Measurements from ENCODE around the gene KCNK17.

Gene KCNK17

GRCh38 chr6:39314273-39314795, at the start of gene KCNK17:
TSS of gene KCNK17 (minus strand) at chr6:39314419. CDS start at chr6:39314320, 99 bp downstream.
- FAIRE-seq, result no peak

GRCh38 chr6:39363280-39363679, 49.1 kb upstream of the KCNK17 start:
- no peak for FAIRE-seq

GRCh38 chr6:39362487-39362865, 48.3 kb upstream of the KCNK17 start:
- FAIRE-seq, result no peak

- FAIRE-seq, result no peak
Observed at GRCh38 chr6:39361657-39362486, 47.7 kb upstream of the KCNK17 start.

- no peak for FAIRE-seq
Observed at GRCh38 chr6:39360378-39360777, 46.2 kb upstream of the KCNK17 start.

GRCh38 chr6:39357998-39358686, 43.9 kb upstream of the KCNK17 start:
- no peak for FAIRE-seq

GRCh38 chr6:39353698-39354315, 39.6 kb upstream of the KCNK17 start:
- FAIRE-seq, result no peak

- no peak for FAIRE-seq
Observed at GRCh38 chr6:39350723-39351505, 36.7 kb upstream of the KCNK17 start.

- FAIRE-seq, result no peak
Observed at GRCh38 chr6:39348740-39349139, 34.5 kb upstream of the KCNK17 start.

- no peak for FAIRE-seq
Observed at GRCh38 chr6:39347906-39348585, 33.8 kb upstream of the KCNK17 start.

- no peak for FAIRE-seq
Observed at GRCh38 chr6:39347206-39347605, 33.0 kb upstream of the KCNK17 start.

GRCh38 chr6:39344821-39345280, 30.6 kb upstream of the KCNK17 start:
- FAIRE-seq, result no peak

- no peak for FAIRE-seq
Observed at GRCh38 chr6:39343396-39343870, 29.2 kb upstream of the KCNK17 start.

GRCh38 chr6:39342692-39343395, 28.6 kb upstream of the KCNK17 start:
- FAIRE-seq, result no peak

- FAIRE-seq, result no peak
Observed at GRCh38 chr6:39341937-39342336, 27.7 kb upstream of the KCNK17 start.

GRCh38 chr6:39341352-39341751, 27.1 kb upstream of the KCNK17 start:
- FAIRE-seq, result no peak

GRCh38 chr6:39339868-39340550, 25.8 kb upstream of the KCNK17 start:
- no peak for FAIRE-seq

- FAIRE-seq, result no peak
Observed at GRCh38 chr6:39339096-39339867, 25.1 kb upstream of the KCNK17 start.

- no peak for FAIRE-seq
Observed at GRCh38 chr6:39338397-39338796, 24.2 kb upstream of the KCNK17 start.
